IPS-15b (cell line): ENCODE measurements around the gene PPP1R36.
"Not testable (repeated sequence)": the region's sequence is repeated elsewhere in the genome, so short reads cannot be mapped to it uniquely, and the experiment has no call there.

Experiments used
- H3K27me3 ChIP-seq: one replicate; pipeline ENCODE4 v1.6.1; 2013; ENCODE audit warnings: low read length; ENCODE audit not compliant: control insufficient read depth, insufficient read depth
- H3K36me3 ChIP-seq: one replicate; pipeline ENCODE4 v1.6.1; 2013; ENCODE audit warnings: low read length; ENCODE audit not compliant: control insufficient read depth, insufficient read depth
- H3K4me1 ChIP-seq: one replicate; pipeline ENCODE4 v1.6.1; 2013; ENCODE audit warnings: mild to moderate bottlenecking, low read length; ENCODE audit not compliant: control insufficient read depth, insufficient read depth
- H3K4me3 ChIP-seq: one replicate; pipeline ENCODE4 v1.5.1; 2013; ENCODE audit warnings: low read depth, low read length
- H3K9ac ChIP-seq: one replicate; pipeline ENCODE4 v1.6.1; 2013; ENCODE audit warnings: low read depth, mild to moderate bottlenecking, low read length
- H3K9me3 ChIP-seq: one replicate; pipeline ENCODE4 v1.6.1; 2013; ENCODE audit warnings: mild to moderate bottlenecking, low read length; ENCODE audit not compliant: control insufficient read depth, insufficient read depth

Gene PPP1R36

GRCh38 chr14:64605926-64606685 is 56.3 kb downstream of the PPP1R36 start:
- no peaks in the 10 kb centered on the region for H3K4me1 ChIP-seq
- no peaks in the 10 kb centered on the region for H3K27me3 ChIP-seq
- no peaks in the 10 kb centered on the region for H3K9me3 ChIP-seq
- no peak overlapping the region for H3K9ac ChIP-seq
- H3K4me3 ChIP-seq = no peak overlapping the region
- H3K36me3 ChIP-seq = no peaks in the 10 kb centered on the region

GRCh38 chr14:64610049-64610746 is 60.4 kb downstream of the PPP1R36 start:
- no peaks in the 10 kb centered on the region for H3K4me1 ChIP-seq
- no peaks in the 10 kb centered on the region for H3K27me3 ChIP-seq
- H3K9ac ChIP-seq = no peak overlapping the region
- no peaks in the 10 kb centered on the region for H3K36me3 ChIP-seq
- no peaks in the 10 kb centered on the region for H3K9me3 ChIP-seq
- H3K4me3 ChIP-seq = no peak overlapping the region

- H3K4me1 ChIP-seq = no peaks in the 10 kb centered on the region
- no peaks in the 10 kb centered on the region for H3K36me3 ChIP-seq
- no peak overlapping the region for H3K4me3 ChIP-seq
- H3K9me3 ChIP-seq = no peaks in the 10 kb centered on the region
- H3K9ac ChIP-seq = no peak overlapping the region
- no peaks in the 10 kb centered on the region for H3K27me3 ChIP-seq
Measured at GRCh38 chr14:64611358-64612020, 61.7 kb downstream of the PPP1R36 start.

- H3K9ac ChIP-seq = no peak overlapping the region
- H3K27me3 ChIP-seq = no peaks in the 10 kb centered on the region
- H3K4me3 ChIP-seq = no peak overlapping the region
- H3K9me3 ChIP-seq = no peaks in the 10 kb centered on the region
- H3K4me1 ChIP-seq = no peaks in the 10 kb centered on the region
- H3K36me3 ChIP-seq = no peaks in the 10 kb centered on the region
Measured at GRCh38 chr14:64612021-64612380, 62.2 kb downstream of the PPP1R36 start.

GRCh38 chr14:64612971-64613666 is 63.4 kb downstream of the PPP1R36 start:
- H3K9ac ChIP-seq = no peak overlapping the region
- H3K9me3 ChIP-seq = no peaks in the 10 kb centered on the region
- H3K4me1 ChIP-seq = no peaks in the 10 kb centered on the region
- no peak overlapping the region for H3K4me3 ChIP-seq
- H3K27me3 ChIP-seq = no peaks in the 10 kb centered on the region
- no peaks in the 10 kb centered on the region for H3K36me3 ChIP-seq

- no peaks in the 10 kb centered on the region for H3K27me3 ChIP-seq
- H3K4me3 ChIP-seq = no peak overlapping the region
- H3K36me3 ChIP-seq = no peaks in the 10 kb centered on the region
- no peaks in the 10 kb centered on the region for H3K9me3 ChIP-seq
- no peaks in the 10 kb centered on the region for H3K4me1 ChIP-seq
- no peak overlapping the region for H3K9ac ChIP-seq
Measured at GRCh38 chr14:64614166-64614565, 64.4 kb downstream of the PPP1R36 start.

- no peak overlapping the region for H3K4me3 ChIP-seq
- no peaks in the 10 kb centered on the region for H3K9me3 ChIP-seq
- H3K9ac ChIP-seq = no peak overlapping the region
- H3K36me3 ChIP-seq = no peaks in the 10 kb centered on the region
- no peaks in the 10 kb centered on the region for H3K4me1 ChIP-seq
- no peaks in the 10 kb centered on the region for H3K27me3 ChIP-seq
Measured at GRCh38 chr14:64614805-64615391, 65.1 kb downstream of the PPP1R36 start.

- H3K27me3 ChIP-seq, H3K4me3 ChIP-seq, H3K4me1 ChIP-seq, H3K9ac ChIP-seq, H3K36me3 ChIP-seq, H3K9me3 ChIP-seq: not testable (repeated sequence)
Measured at GRCh38 chr14:64617872-64618408, 68.2 kb downstream of the PPP1R36 start.

- H3K4me1 ChIP-seq = peaks cover 5% of the 10 kb centered on the region
- H3K9me3 ChIP-seq = no peaks in the 10 kb centered on the region
- no peaks in the 10 kb centered on the region for H3K36me3 ChIP-seq
- no peaks in the 10 kb centered on the region for H3K27me3 ChIP-seq
- no peak overlapping the region for H3K4me3 ChIP-seq
- H3K9ac ChIP-seq = no peak overlapping the region
Measured at GRCh38 chr14:64620910-64621309, 71.1 kb downstream of the PPP1R36 start.

- H3K9me3 ChIP-seq = no peaks in the 10 kb centered on the region
- no peak overlapping the region for H3K4me3 ChIP-seq
- H3K36me3 ChIP-seq = no peaks in the 10 kb centered on the region
- H3K9ac ChIP-seq = no peak overlapping the region
- H3K4me1 ChIP-seq = peaks cover 5% of the 10 kb centered on the region
- H3K27me3 ChIP-seq = no peaks in the 10 kb centered on the region
Measured at GRCh38 chr14:64623554-64624165, 73.9 kb downstream of the PPP1R36 start.
